HG02885 (cell line): ENCODE data around the gene TIAM1.

ENCODE experiments used
- ATAC-seq: cut with Tn5 transposase; IDR thresholded peaks from one replicate; pipeline ENCODE4 v1.9.1; 2021; ENCODE audit warnings: mild to moderate bottlenecking; ENCODE audit not compliant: unreplicated experiment, poor library complexity

The TIAM1 gene

DNA sequence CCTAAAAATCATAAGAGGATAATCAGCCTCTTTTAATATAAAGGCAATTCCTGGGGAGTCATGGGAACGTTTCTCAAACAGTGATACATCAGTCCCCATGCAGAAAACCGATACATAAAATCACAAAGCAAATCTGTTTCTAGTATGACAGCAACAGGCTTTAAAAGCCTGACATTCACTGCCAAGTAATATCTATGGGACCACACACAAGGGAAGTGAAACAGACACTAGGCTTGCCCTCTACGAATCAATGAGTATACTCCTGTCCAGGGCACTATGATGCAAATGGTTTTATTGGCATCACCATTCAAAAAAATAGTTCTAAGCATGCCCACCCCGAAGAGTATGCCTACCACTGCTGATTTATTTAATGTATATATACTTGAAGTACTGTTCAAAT is 54.4 kb downstream of the TIAM1 start:
- ATAC-seq = peak; percentile 51

DNA sequence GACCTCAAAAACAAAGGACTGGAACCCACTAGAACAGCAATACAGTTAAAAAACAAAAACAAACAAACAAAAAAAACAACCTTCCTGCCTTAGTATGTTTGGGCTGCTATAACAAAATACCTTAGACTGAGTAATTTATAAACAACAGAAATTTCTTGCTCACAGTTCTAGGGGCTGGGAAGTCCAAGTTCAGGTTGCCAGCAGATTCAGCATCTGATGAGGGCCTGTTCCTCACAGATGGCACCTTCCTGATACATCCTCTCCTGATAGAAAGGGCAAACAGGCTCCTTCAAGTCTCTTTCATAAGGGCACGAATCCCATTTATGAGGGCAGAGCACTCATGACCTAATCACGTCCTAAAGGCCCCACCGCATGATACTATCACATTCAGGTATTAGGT is 55.9 kb downstream of the TIAM1 start:
- ATAC-seq = no peak

DNA sequence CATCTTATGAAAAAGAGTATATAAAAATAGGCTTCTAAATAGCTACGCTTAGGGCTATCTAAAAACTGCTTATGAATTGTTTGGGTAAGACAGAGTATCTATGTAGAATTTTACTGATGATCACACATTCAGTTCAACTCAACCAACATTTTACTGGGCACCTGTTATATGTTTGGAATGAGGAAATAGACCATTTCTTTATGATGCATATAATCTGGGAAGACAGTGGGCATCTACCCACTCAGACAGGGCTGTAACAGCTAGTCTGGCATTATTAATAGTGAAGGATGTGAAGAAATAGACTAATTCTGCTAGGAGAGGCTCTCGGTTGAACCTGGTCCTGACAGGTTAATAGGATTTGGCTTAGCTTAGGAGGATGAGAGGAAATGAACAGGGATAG is 56.9 kb downstream of the TIAM1 start:
- no peak for ATAC-seq

DNA sequence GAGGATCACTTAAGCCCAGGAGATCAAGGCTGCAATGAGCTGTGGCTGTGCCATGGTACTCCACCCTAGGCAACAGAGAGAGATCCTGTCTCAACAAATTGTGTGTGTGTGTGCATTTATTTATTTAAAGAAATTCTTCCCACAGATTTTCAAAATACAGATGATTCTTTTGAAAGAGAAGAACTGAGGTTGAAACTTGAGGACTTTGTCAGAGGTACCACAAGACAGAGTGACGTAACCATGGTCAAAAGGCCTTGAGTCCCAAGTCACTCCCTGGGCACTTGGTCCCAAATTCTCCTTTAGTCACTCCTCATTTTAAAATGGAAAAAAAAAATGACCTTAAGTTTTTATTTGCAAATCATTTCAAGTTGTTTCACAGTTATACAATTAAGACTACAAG is 57.4 kb downstream of the TIAM1 start:
- ATAC-seq = no peak

DNA sequence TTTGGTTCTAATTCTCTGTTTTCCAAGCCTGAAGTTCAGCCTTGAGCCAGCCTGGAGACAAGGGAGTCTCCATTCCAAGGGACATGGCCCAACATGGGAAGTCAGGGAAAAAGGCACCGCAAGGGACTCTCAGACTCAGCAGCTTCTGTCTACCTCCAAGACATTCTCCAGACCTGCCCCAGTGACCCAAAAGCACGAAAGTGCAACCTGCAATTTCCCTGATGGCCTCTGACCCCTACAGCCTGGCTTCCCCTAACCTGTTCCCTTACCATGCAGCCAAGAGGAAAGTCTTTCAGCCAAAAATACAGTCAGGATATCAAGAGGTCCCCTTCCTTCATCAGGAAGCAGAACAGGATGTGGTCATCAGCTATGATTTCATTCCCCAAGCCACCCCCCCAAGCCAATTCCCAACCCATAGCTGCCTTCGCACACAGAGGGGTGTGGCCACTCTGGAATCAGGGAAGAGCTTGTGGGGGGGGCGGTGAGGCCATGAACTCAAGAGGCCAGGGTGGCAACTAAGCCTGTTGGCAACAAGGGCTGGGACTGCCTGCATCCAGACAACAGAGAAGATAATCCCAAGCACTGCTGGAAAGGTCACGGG is 59.2 kb downstream of the TIAM1 start:
- ATAC-seq = no peak

DNA sequence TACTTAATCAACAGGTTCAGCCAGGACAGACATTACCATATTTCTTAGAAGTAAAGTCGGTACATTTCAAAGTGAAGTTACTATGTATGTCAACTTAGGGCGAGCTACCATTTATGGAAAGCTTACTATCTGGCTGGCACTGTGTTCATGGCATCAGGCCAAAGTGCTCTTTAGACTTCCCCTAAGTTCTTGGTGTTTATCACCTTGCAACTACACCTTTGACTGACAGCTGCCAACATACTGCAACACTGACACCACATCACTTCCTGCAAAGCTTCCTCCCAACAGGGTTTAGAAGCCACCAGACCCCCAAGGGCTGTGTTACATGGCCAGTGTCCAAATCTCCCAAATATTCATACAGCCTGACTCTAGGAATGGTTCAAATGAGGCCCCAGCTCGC is 61.0 kb downstream of the TIAM1 start:
- no peak for ATAC-seq

DNA sequence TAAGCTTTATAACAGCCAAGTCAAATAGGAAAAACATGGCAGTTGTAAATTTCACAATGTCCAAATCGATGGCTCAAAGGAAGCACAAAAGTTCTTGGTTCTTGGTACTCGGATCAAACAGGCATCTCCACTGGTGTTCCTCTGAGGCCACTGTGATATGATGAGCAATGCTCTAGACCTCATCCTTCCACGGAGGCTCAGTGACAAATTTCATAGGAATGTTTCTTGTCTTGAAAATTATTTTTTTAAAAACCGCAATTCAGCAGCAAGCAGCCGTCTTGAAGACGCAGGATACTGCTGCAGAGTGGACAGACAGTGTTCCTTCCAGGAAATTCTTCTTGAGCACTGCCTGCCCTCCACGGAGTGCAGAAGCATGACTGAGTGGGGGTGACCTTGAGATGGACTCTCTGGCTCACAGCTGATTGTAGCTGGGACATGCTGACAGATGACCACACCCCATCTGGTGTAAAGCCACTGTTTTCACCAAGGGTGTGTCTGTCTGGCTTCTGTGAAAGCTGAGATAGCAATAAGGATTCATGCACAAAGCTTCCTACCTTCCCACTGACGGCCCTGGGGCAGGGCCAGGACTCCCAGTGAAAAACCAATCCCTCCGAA is 61.9 kb downstream of the TIAM1 start:
- ATAC-seq = no peak

DNA sequence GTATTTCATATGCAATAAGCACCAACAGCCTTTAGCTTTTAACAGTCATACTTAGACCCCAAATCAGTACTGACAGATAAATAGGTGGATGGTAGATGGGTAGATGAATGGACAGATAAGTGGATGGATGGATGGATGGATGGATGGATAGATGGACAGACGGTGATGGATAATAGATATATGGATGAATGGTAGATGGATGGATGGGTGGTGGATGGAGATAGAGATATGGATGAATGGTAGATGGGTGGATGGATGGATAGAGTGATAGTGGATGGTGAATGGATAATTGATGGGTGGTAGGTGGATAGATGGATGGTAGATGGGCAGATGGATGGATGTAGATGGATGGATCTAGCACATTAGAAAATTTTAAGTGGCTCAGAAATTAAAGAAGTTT is 62.5 kb downstream of the TIAM1 start:
- ATAC-seq = no peak

DNA sequence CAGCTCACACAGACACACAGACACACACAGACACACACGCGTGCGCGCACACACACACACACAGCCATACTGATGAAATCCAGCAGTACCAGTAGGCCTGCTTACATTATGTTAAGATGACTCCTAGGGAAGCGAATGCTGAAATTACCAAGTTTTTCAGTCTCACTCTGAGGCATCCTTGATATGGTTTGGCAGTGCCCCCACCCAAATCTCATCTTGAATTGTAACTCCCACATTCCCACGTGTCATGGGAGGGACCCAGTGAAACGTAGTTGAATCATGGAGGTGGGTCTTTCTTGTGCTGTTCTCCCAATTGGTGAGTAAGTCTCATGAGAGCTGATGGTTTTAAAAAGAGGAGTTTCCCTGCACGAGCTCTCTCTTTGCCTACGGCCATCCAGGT is 64.1 kb downstream of the TIAM1 start:
- no peak for ATAC-seq

DNA sequence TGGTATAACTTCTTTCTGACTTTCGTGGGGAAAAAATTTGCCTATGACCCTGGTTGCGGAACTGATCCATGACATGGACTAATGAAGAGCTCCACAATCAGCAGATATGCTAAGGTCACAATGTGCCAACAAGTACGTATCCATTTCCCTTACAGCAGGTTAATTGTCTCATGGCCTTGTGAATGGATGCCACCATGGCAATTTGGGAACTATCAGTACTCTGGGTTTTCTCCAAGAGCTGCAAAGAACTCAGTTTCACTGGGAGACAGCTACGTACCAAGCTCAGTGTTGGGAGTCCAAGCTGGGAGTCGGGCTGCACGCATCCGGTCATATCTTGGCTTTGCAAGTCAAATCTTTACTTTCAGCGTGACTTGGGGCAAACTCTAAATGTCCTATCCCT is 64.8 kb downstream of the TIAM1 start:
- ATAC-seq = no peak

DNA sequence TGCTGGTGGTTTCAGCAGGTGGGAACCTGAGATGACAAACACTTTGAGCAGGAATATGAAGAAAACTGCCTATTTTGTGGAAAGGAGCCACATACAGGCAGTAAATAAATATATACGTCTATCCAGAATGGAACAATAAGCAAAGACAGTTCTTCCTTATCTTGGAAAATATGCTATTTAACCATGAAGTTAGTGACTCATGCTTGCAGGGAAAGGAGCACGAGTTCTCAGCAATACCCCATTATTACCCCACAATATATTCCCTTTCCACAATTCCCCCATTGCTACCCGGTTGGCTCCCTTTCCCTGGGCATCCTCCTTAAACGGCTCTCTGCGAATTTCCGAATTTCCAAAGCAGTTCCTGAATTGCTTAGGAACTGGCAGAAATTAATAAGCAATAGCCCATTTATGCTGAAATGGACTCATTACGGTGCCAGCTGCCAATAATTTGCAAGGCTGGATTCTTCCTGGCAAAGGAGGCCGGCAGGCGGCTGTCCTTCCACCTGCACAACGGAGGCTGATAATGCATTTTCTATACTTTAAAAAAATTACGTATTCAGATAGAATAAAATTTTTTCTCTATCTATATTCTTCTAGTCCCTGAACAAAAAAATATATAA is 65.4 kb downstream of the TIAM1 start:
- no peak for ATAC-seq

DNA sequence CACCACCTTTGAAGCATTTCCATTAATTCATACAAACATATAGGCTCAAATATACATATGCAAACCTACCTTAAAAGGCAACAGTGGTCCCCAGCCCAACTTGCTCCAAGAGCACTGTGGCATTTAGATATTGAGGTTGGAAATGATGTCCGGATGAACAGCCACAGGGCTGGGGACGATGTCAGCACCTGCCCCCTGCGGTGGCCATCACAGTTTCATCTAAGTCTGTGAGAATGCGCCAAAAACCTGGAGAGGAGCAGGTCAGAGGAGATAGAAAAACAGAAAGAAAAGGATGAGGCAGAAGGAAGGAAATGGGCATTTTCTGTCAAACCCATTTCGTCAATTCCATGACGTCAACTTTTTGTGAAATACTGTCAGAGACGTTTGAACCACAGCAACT is 67.4 kb downstream of the TIAM1 start:
- no peak for ATAC-seq

DNA sequence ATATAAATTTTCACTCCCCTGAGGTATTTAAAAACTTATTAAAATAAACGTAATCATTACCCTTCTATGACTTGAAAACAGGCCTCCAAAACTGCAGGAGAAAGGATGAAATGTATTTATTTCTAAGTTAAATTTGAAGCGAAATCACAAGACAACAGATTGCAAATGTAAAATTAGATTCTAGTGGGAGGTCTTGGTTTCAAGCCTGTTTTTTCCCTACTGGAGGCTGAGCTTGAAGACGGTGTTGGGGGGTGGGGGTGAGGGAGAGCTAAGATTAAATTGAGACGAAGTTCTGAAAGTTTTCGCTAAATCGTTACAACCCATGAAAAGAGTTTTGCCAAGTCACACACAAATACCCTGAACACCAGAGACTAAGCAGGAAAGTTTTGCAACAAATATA is 68.2 kb downstream of the TIAM1 start:
- no peak for ATAC-seq

DNA sequence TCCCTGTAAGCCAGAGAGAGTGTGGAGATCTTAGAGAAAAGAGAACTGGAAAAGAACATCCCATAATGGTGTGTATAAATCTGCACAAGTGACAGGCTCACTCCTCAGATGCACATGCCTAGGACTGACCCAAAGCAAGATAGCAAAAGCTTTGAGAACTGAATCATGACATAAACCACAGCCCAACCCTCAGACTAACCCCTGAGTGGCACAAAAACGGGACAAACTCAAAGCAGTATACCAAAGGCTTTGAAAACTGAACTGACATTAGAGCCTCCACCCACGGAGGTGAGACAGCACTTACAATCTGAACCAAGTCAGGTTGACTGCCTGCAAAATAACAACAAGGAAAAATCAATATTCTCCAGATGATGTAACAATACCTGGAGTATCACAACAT is 70.8 kb downstream of the TIAM1 start:
- no peak for ATAC-seq

DNA sequence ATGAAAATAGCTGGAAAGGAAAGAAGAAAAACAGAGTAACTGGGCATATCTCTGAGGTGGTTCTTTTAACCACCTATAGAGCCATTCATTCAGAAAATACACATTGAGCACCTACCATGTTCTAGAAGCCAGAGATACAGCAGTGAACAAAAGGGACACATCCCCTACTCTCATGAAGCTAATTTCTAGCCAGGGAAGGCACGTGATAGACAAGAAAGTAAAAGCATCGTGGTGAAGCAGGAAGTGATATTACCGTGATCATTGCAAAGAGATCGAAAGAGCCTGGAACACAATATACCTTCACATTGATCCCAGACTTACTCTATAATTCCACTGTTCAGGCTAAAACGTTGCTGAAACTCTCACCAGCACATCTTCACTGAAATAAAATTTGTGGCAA is 76.0 kb downstream of the TIAM1 start:
- ATAC-seq = no peak

DNA sequence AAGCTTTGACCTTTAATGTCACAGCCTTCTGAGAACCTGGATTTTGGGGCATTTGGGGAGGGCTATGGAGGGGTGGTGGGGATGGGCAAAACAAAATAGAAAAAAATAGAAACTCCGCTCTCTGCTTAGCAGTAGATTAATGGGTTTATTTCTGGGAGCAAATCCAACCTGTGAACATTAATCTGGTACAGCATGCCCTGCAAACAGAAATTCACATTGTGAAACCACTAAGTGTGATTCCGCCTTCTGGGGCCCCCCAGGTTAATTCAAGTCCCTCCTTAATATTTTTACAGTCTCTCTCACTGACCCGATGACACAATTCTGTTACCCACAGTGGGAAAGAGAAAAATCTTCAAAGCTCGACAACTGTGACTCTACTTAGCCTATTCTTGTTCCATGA is 76.4 kb downstream of the TIAM1 start:
- ATAC-seq = no peak

DNA sequence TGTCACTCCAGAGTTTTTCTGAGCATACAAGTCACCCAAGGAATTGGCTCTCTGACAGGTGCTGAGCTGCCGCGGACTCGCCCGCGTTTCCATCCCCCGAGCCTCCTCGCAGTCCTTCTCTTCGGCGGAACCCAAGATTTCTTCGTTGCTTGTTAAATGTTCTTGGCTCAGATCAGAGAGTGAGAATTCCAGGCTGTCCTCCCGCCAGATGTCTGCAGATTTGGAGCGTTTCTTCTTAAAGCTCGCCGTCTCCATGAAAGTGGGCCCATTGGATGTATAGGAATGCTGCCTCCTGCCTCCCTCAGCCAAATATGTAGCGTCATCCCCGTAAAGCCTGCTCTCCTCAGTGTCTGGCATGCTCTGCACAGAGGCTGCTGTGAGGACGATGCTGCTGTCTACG is 77.8 kb downstream of the TIAM1 start:
- ATAC-seq = no peak

DNA sequence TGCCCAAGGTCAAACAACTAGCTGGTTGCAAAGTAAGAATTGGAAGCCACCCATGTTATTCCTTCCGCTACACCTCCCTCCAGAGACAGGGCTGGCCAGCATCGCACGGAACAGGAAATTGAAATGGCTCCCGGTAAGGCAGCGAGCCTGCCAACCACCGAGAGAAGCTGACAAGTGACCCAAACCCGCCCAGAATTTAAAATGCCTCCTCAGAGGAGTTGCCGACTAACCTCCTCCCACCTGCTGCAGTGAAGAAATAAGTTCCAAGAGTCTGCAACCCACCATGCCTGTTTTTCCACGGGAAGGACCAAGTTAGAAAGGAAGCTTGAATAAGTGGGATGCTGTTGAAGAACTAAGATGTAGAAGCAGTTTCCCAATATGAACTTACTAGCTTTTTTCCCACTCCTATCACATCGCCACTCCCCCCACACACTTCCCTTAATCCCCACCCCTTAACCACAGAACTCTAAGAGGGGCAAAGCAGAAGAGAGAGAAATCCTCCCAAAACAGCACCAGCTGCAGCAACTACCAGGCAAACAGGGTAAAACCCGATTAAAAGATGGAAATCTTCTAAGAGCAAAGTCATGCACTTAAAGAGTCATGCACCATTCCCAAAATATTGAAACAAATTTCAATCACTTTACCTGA is 78.6 kb downstream of the TIAM1 start:
- ATAC-seq = no peak

DNA sequence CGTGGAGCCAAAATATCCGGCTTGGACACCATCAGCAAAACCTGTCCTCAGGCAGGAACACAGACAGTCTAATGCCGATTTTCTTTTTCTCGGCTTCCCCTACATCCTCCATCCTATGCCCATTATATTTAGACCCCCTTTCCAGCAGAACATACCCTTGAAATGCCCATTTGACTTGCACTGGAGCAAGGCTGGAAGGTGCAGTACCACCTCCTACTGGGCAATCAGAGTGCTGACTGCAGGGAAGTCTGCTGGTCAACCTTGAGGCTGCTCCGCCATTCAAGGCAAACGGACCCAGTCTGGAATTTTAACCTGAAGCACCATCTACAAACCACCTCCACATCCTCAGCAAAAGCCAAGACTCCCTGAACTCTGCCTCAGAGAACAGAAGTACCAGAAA is 79.5 kb downstream of the TIAM1 start:
- ATAC-seq = no peak

DNA sequence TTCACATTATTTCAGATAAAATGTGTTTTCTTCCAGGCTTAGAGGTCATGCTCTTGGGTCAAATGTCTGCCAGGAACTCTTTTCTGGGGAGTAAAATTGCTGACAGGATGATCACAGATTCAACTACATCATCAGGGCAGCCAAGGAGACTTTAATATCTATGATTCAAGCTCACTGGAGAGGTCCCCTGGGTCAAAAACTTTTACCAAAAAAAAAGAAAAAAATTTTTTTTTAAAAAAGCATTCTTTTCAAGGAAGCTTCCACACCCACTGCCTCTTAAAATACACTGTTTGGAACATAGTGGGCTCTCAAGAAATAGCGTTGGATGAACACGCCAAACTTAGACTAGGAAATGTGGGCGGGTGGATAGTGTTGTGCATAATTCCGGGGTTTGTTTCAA is 81.3 kb downstream of the TIAM1 start:
- ATAC-seq = no peak

DNA sequence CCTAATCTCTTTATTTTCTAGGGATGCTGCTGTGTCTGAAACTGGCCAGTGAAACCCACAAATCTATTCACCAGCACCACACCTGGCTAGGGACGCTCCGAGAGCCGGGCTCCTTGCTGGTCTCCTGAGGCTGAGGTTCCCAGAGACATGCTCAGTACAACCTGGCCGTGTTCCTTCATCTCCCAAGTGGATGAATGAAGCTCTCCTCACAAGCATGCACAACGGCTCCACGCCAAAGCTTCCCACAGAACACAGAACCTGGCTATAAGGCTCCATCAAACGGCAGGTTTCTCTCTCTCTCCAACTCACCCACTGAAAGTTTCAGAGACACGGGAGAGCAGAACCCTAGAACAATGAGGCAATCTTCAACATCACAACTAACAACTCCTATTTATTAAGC is 82.3 kb downstream of the TIAM1 start:
- no peak for ATAC-seq

DNA sequence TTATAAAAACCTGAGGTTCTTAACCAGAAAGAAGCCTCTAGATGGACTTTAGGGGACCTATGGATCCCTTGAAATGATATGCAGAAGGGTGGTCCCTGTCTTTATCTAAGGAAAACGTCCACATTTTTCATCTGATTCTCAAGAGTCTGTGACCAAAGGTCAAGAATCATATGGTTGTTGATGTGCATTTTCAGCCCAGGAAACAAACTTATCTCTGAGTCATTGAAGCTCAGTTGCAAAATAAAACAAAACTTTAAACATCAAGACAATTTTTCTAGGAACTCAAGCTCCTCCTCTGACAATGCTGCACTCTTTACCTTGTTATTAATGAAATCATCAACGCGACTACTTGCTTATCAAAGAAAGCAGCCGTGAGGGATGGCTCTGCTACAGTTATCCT is 83.3 kb downstream of the TIAM1 start:
- no peak for ATAC-seq
